Right ventricle myocardium superior (tissue), 1 donor: ENCODE results near the gene IL17RD. TPM values are rescaled to one million over a fixed set of nuclear protein-coding genes. Genes with fewer than 3 reads are reported as not detected.

ENCODE experiments used
- ATAC-seq: fragments of 200-7000 bp; cut with Tn5 transposase; one replicate; pipeline ENCODE4 v1.9.1; 2020; ENCODE audit warnings: mild to moderate bottlenecking; ENCODE audit not compliant: poor library complexity
- DNase-seq: peaks from one replicate; pipeline ENCODE4 v3.0.0-alpha.2; 2020
- intact Hi-C: fragments of 100-400 bp; cut with DNase I; formaldehyde crosslinking; loops from one replicate; pipeline ENCODE4 v1.11.2; 2022
- total RNA-seq: library from RNA; stranded (reverse); fragmentation: NEBNext Ultra II Directional; extraction: Animal tissue kit (Norgen Biotek cat#: 25700); gene quantifications from one replicate; pipeline ENCODE4 v1.2.1, GENCODE V29; 2021
- donor health status: DM: no; HTN: yes; CAD: no; lungs with severe emphysema.

Gene IL17RD
- total RNA-seq, 1 donor from 2014 or later, result 5.0 TPM

DNA sequence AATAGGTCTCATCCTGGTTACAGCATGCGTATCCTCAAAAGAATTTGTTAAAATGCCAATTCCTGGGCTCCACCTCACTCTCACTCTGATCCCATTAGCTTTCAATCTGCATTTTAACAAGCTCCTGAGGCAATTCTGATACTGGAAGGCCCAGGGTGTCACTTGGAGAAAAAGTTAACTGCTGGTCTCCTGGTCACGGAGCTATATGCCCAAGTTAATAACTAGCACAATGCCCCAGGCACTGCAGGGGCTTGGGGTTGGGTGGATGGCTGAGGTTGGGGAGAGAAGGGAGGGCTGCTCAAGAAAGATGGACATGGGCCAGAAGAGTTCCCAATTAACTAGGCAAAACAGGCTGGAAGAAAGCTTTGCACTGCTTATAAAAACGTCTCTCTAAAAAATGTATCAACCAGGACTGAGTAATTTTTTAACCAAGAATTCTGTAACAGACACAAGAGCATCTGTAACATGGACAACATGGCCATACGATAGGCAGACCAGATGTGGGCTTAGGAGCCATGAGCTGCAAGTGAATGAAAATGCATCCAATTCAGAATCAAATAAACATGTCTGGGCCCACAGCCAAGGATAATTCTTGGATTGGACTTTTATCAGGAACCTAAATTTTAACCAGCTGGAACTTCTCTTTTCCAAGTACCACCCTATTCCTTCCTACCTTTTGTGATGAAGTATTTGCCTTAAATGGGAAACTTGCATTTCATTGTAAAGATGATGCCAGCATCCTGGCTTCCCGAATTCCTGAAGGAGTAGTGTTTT is 4.2 kb downstream of the IL17RD start:
- ATAC-seq (no peak), DNase-seq (no peak)
- intact Hi-C loops, result no loop called here

GRCh38 chr3:57160076-57160764 is 4.9 kb downstream of the IL17RD start:
- peak; percentile 42 for ATAC-seq
- intact Hi-C loops, result no loop called here
- DNase-seq, result peak; percentile 61

DNA sequence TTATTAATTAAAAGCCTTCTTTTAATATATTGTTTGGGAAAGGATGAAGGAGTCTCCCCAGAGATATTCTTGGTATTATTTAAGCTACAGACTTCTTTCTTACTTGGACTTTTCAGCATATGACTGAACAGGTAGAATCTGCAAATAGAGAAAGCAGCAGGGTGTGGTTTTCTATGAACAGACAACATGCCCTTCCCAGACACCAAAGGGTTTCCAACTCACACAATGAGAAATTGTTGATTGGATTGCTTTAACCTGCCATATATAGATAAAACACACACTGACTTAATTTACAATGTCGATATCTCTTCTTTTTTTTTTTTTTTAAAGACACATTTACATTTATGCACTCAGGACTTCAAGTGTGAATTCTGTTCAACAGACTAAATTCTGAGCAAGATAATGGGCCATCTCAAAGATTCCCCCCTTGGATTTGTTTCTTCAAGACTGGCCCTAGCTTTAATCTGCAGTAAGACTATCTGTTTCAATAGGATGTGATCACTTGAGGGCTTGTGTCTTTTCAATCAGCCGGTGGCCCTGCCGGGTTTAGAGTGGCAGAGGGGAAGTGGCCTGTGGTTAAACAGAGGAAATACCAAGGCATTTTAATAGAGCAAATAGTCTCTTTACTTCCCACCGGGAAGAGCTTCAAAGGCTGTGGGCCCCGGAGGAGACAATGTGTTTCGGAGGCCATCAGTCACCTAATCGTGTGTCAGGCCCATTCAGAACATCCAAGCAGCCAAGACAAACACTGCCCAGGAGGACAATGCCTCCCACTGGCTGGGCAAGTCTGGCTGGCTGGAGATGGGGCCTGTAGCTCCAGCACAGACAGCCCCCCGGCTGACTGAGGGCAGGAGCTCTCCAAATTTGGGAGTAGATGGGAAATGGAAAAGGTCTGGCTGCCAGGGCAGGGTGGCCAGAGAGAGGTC is 6.1 kb downstream of the IL17RD start:
- DNase-seq (no peak), ATAC-seq (no peak)
- intact Hi-C loops, result no loop called here

DNA sequence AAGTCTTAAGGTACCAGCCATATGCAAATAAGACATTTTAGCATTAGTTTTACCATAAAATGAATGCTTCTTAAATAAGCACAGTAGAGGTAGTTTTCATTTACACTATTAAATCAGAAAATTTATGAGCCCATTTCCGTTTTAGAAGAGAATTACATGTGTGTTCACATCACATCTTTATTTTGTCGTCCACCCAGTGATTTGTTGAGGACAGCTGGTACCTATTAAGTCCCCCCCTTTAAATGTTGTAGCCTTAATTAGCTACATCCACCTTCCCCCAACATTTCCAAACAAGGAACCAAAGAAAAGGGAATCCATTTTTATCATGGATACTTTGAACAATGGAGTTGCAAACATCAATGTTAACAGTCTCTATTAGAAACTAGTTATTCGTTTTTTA is 6.8 kb downstream of the IL17RD start:
- DNase-seq (no peak), ATAC-seq (no peak)

GRCh38 chr3:57157545-57157944 is 7.6 kb downstream of the IL17RD start:
- no peak for DNase-seq
- ATAC-seq, result no peak
- intact Hi-C loops, result no loop called here

More for the DNA sequence above, 6.8 kb downstream of the IL17RD start:
- intact Hi-C loops, result no loop called here

GRCh38 chr3:57155310-57155643 is 9.9 kb downstream of the IL17RD start:
- intact Hi-C loops, result no loop called here
- ATAC-seq (no peak), DNase-seq (no peak)

DNA sequence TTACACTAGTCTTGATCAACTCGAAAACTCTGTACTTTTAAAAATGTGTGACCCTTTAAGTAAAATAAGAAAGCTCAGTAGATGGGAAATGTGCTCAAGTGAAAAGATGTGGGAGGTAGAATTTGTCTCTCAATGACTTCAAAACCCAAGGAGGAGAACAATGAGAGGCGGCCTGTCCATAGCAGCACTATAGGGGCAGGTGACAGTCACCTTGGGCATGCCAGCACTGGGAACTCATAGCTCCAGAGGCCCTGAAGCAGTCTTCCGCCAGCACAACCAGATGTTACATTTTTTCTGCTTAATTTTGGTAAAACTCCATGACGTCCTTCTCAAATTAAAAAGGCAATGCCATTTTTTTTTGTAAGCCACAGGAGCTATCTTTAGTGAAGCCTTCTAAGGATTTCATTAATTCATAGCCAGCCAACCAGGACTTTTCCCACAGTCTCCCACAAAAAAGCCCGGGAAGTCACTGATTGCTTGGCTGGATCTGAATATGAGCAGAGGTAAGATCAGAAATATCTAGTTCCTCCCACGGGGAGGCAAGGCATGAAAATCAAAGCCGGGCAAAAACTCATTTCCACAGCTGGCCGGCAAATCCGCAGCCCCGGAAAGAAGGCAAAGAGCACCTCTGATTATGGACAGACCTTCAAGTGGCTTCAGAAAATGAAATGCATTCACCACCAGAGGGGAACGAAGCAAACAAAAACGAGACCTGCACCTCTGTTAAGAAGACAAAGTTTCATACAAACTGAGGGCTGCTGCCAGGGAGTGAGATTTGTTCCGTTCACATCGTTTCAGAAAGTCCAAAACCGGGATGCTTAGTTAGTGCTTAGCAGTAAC is 10.5 kb downstream of the IL17RD start:
- no peak for ATAC-seq
- DNase-seq, result no peak
- intact Hi-C loops, result no loop called here

GRCh38 chr3:57152151-57153143 is 12.7 kb downstream of the IL17RD start:
- ATAC-seq, result peak; percentile 73
- intact Hi-C loops, result no loop called here

DNA sequence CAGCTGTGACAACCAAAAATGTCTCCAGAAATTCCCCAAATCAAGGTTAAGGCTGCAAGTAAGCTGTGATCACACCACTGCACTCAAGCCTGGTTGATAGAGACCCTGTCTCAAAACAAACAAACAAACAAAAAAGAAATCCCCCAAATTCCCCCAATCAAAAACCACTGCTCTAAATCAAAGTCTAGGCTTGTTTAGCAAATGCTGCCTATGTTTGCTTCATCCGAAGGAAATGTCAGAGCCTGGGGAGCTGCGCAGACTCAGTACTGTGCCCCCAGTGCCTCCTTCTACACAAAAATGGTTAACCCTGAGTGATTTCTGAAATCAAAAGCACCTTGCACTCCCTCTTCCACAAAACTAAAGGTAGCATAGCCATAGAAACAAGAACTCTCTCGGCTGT is 13.4 kb downstream of the IL17RD start:
- intact Hi-C loops, result no loop called here
- peak; percentile 8 for ATAC-seq
- no peak for DNase-seq

More at GRCh38 chr3:57152151-57153143, 12.7 kb downstream of the IL17RD start:
- DNase-seq, result peak; percentile 63

- peak; percentile 30 for ATAC-seq
- DNase-seq, result no peak
- intact Hi-C loops, result no loop called here
Observed at GRCh38 chr3:57151021-57151449, 14.1 kb downstream of the IL17RD start.

GRCh38 chr3:57150113-57150581 is 15.0 kb downstream of the IL17RD start:
- intact Hi-C loops, result no loop called here
- DNase-seq (no peak), ATAC-seq (no peak)

DNA sequence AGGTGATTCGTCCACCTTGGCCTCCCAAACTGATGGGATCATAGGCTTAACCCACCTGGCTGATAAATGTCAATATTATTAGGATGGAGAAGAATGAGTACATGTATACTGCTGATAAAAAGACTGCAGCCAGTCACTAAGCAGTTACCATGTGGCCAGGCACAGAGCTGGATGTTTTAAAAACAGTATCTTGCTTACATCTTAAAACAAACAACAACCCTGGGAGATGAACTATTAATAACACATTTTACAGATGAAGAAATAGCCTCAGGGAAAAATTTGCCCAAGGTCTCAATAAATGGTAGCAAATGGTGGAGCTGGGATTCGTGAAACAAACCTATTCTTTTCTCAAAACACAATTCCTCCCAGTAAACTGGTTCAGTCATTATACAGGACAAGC is 18.1 kb downstream of the IL17RD start:
- DNase-seq, result no peak
- intact Hi-C loops, result no loop called here
- ATAC-seq, result no peak

DNA sequence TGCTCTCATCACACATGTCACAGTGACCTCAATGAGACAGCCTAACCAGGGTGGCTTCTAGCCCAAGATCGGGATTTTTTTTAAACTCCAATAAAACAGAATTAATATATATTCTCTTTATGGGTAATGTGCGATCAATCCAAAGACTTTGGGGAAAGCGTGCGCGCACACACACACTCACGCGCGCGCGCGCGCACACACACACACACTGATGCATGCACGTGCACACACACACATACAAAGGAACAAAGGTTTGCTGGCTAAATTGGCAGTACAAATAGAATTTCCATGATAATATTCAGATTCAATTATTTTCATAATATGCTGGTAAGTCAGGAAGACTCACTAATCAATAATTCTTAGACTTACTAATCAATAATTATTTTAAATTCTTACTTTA is 19.3 kb downstream of the IL17RD start:
- ATAC-seq, result no peak
- intact Hi-C loops, result no loop called here
- DNase-seq, result no peak

DNA sequence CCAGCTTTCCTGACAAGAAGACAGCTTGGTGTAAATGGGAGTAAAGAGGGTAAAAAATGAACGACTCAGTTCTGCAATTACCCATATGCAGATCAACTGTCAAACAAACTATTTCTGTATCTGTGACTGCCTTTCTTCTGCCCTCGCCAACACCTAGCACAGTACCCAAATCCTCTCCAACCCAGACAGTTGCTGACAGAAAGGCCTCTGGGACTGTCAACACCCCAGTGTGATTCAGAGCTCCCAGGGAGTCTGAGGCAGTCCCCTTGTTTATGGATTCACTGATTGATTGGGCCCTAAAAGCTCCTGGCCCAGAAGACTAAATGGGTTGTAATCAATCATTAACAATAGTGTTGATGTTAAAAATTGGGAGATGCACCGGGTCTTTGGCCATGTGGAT is 20.2 kb downstream of the IL17RD start:
- intact Hi-C loops, result no loop called here
- ATAC-seq, result peak; percentile 86
- DNase-seq, result no peak

GRCh38 chr3:57143886-57144459 is 21.2 kb downstream of the IL17RD start:
- peak; percentile 77 for ATAC-seq

DNA sequence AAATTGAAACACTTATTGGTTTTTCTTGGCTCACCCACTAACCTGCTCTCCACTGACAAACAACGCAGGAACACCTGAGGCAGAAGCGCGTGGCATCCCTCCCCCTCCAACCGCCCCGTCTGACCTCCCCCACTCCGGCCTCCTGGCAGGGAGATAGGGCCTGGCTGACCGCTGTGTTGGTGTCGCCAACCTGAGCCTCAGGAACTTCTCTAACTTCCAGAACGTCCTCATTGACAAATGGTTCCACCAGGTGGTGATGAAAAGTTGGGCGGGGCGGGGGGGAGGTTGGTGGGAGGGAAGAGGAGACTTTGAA is 22.8 kb downstream of the IL17RD start:
- DNase-seq, result no peak
- peak; percentile 33 for ATAC-seq
- intact Hi-C loops, result no loop called here

More at GRCh38 chr3:57143886-57144459, 21.2 kb downstream of the IL17RD start:
- intact Hi-C loops, result no loop called here
- DNase-seq, result no peak
